ENCODE data around the gene MYO9B.

- TF ChIP-seq POLR2A (IDR thresholded peaks at IDR 0.05; ENCODE audit: low read depth, low read length) = no peak
- no peak for TF ChIP-seq TAF1 (IDR thresholded peaks at IDR 0.05; ENCODE audit: borderline replicate concordance, low read depth, low read length)
These were observed 170.0 kb downstream of the MYO9B start, which contains the start of gene NR2F6 for GRCh38 chr19:17245535-17245984.
